ENCODE measurements around the gene ADRA2C. TPM values are rescaled to one million over a fixed set of nuclear protein-coding genes. Genes with fewer than 3 reads are reported as not detected.

The ADRA2C gene
- total RNA-seq, 1 donor from 2014 or later: not detected

DNA sequence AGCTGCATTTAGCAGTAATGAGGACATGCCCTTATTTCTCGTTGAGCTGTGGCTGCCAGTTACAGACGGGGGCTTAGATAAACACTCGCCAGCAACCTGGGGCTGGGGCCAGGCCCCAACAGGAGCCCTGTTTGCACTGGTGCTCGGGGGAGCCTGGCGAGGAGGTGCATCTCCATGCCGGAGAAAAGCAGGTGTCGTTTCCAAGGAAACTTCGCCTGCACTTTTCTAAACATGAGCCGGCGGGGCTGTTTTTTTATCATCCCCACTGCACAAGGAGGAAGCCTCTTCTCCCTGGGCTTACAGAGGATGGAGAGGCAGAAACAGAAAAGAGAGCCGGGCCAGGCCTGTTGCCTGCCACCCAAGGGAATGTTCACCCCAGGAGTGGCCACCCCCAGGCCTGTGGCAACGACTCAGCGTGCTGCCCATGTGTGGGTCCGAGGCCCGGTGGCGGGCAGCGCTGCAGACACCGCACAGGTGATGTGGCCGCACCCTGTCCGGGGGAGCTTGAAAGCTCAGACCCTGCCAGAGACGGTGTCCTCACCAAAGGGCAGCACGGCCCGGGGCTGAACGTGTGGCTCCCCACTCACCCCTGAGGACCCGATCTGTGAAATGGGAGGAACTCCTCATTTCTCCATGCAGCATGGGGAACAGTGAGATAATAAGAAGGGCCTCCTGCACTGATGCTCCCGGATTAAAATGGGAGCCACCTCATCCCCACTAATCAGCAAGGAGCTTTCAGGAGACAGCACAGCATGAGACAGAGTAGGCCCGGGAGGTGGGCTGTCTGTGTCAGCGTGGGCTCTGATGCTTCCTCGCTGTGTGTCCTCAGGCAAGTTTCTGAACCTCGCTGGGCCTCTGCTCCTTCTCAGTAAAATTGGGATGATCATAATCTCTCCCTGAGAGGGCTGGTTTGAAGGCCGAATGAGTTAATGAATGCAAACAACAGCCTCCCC lies 33.8 kb upstream of the ADRA2C start:
- intact Hi-C loops (cut with micrococcal nuclease): no loop called here

DNA sequence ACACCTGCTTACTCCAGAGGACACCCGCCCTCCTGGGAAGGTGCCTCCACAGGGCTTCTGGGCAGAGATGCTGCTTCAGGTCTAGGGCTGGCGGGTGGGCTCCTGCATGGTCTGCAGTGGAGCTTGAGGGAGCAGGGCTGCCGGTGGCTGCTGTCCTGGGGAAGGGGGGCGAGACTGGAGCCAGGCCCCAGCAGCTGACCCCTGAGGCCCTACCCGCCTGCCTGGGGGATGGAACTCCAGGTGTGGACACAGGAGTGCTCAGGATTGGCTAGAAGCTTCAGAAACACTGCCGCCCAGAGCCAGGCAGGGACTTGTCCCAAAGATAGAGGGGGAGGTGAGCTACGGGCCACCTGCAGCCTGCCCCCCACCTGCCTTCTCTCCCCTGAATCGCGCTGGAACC lies 33.0 kb upstream of the ADRA2C start:
- intact Hi-C loops (cut with micrococcal nuclease): no loop called here

DNA sequence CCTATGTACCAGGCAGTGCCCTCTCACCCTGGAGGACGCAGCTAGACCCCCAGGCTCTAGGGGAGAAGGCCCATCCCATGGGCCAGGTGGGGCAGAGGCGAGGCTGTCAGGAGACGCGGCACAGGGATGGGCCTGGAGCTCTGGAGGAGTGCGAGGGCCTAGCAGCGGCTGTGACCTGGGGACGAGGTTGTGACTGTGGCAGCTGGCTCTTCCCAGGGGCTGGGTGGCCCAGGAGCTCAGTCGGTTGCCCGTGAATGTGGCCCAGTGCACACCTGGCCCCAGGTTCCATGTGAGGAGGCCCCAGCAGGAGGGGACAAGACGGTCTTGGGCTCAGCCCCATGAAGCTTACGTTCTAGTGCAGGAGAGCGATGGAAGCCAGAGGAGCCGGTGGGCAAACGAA lies 31.0 kb upstream of the ADRA2C start:
- intact Hi-C loops (cut with micrococcal nuclease): no loop called here

DNA sequence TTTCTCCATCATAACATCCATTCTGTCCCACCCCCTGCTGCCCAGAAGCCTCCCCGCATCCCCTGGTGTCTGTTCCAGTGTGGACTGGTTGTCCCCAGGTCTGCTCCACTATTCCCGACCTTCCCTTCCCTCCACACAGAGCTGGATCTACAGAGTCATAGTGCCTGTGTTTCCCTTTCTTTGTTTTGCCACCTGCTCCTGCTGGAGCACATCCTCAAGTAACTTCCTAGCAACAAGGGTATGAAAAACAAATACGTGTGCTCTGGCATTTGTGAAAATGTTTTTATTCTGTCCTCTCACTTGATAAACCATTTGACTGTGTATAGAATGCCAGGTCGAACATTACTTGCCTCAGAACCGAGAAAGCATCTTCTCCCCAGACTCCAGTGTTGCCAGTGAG lies 29.9 kb upstream of the ADRA2C start:
- intact Hi-C loops (cut with micrococcal nuclease): no loop called here

DNA sequence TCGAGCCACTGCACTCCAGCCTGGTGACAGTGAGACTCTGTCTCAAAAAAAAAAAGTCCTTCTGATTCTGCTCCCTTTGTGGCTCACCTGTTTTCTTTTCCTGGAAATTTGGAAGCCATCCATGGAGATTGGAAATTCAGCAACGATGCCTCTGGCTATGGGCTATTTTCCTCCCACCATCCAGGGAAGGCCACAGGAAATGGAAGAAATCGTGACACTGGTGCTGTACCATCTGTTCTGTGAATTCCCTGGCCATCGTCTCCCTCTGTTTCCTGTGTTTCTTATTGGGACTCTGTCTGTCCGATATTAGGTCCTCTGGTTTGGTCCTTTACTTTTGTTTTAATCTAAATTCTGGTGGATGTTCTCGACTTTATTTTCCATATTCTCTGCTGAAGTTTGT lies 29.4 kb upstream of the ADRA2C start:
- intact Hi-C loops (cut with micrococcal nuclease): no loop called here

DNA sequence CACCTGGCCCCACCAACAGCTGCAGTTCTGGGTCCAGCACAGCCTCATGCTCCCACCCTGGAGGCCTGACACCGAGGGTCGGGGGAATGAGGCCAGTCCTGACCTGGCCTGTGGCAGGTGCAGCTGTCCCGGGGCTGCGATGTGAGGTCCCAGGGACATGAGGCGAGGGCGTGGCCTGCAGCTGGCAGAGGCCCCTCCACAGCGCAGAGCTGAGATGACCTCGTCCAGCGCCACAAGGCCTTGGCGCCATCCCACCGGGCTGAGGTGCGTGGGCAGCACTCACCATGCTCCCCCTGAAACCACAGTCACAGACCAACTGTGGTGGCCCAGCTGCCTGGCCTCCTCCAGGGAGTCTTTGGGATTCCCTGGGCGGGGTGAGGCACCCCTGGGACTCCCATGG lies 26.6 kb upstream of the ADRA2C start:
- intact Hi-C loops (cut with micrococcal nuclease): no loop called here

DNA sequence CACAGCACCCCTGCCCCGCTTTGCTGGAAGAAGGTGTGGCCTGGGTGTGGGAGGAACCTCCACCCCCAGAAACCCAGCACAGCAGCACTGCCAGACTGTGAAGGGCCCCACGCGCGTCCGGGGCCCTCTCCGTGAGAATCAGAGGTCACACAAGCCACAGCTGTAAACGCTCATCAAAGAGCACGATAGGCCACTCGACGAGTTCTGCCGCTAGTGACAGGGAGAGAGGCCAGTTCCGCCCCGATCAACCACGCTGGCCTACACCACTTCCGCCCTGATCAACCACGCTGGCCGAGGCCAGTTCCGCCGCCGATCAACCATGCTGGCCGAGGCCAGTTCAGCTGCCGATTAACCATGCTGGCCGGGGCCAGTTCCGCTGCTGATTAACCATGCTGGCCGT lies 25.9 kb upstream of the ADRA2C start:
- intact Hi-C loops (cut with micrococcal nuclease): no loop called here

DNA sequence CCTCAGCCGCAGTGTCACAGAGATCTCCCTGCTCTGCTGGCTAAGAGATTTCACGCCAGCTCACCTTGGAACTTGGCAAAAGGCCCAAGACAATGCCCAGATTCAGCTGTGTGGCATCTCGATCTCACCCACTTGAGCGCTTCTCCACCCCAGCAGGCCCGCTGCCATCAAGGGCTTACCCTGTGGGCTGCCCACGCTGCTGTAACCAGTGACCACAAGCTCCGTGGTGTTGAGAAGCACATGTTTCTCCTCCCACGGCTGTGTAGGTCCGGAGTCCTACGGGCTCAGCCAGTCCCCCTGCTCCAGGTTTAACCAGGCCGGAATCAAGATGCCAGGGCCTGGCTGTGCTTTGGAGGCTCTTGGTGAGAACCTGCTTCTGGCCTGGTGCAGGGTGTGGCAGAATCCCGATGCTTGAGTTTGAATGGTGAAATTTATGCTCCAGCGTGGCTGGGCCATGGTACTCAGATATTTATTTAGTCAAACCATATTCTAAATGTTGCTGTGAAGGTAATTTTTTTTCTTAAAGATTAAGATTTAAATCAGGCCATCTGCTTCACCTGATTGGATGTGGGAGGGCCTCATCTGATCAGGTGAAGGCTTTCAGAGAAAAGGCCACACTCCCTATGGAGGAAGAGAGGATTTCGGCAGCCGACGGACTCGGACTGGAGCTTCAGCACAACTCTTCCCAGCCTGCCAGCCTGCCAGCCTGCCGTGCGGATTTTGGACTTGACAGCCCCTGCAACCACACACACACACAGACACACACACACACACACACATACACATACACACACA lies 24.8 kb upstream of the ADRA2C start:
- intact Hi-C loops (cut with micrococcal nuclease): no loop called here

DNA sequence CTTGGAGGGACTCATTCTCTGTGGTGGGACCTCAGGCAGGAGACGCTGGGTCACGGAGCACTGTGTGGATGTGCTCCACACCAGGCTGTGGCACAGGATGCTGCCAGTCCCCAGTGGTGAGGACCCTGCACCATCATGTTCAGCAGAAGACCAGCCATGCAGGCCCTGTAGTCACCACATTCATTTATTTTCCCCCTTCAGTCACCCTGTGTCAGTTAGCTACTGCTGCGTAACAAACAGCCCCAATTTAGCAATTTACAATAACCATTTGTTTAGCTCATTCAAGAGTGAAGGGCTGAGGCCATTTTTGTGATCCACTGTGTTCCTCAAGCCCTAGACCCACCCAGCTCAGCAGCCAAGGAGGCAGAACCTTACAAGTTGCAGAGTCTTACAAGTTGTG lies 23.6 kb upstream of the ADRA2C start:
- intact Hi-C loops (cut with micrococcal nuclease): no loop called here

DNA sequence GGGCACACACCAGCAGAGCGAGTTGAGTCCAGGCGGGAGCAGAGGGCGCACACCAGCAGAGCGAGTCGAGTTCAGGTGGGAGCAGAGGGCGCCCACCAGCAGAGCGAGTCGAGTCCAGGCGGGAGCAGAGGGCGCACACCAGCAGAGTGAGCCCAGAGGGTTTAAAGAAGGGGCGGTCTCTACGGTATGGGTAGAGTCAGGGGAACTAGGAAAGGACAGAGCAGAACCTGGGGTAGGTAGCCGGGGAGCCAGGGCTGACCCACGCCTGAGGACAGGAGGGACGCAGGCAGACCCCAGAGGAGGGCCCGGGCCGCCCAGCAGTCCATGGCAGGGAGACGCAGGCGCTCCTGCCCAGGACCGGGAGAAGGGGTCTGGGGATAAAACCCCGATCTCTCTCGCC lies 22.0 kb upstream of the ADRA2C start:
- intact Hi-C loops (cut with micrococcal nuclease): no loop called here

DNA sequence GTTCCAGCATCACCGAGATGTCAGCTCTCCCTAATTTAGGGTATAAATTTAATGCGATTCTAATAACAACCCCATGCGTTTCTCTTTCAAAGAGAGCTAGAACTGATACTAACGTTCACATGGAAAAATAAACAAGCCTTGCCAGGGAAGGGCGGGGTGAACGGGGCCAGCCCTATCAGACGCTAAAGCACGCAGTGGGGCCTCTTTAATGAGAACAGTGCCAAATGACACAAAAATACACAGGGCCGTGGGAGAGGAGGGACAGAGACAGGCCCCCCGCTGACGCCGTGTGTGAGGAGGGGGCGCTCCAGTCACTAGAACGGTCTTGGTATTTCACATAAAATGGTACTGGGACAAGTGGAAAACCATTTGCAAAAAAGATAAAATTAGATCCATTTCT lies 21.3 kb upstream of the ADRA2C start:
- intact Hi-C loops (cut with micrococcal nuclease): no loop called here

DNA sequence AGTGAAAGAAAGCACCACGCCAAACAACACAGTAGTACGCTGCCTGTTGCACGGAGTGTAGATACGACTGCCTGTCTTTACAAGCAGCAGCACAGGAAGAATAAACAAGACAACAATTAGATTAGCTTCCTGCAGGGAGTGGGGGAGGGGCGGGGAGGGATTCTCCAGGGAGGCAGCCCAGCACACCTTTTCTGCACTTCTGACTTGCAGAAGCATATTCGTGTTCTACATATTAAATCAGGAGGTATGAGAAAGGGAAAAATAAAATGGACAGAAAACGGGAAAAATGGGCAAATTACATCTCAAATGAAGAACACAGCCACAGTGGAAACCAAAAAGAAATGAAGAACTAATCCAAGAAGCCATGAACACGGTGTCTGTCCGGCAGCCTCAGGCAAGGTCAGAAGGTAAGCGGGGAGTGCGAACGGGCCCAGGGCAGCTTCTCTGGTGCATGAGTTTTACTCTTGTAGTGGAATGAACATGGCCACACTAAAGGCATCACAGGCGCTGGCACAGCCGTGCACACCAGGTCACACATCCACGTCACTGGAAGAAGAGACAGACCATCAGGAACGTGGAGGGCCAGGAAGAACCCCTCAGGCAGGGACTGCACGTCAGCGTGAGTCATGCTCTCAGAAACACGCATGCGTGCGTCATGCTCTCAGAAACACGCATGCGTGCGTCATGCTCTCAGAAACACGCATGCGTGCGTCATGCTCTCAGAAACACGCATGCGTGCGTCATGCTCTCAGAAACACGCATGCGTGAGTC lies 20.1 kb upstream of the ADRA2C start:
- intact Hi-C loops (cut with micrococcal nuclease): no loop called here

DNA sequence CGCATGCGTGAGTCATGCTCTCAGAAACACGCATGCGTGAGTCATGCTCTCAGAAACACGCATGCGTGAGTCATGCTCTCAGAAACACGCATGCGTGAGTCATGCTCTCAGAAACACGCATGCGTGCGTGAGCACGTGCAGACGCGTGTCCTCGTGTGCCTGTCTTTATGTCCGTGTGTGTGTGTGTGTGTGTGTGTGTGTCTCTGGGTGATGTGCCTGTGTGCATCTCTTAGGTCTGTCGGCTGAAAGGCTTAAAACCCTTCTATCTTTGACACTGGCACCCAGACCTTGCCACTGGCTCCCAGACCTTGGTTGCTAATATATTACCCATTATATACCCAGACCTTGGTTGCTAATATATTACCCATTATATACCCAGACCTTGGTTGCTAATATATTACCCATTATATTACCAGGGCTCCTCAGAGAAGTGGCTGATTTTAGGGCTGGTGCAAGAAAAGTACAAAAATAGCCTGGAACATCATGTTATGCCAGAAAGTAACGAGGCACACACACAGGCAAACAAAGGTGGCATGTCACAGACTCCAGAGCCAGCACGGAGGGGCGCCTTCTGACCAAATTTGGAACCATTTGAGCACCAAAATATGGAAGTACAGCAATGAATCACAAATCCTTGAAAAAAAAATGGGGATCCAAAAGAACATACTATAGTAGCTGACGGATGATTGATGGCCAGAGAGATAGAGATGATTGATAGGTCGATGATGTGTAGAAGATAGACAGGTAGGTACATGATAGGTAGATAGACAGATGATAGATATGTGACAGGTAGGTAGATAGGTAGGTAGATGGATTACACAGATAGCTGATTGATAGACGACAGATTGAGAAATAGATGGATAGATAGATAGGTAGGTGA lies 19.2 kb upstream of the ADRA2C start:
- intact Hi-C loops (cut with micrococcal nuclease): no loop called here

DNA sequence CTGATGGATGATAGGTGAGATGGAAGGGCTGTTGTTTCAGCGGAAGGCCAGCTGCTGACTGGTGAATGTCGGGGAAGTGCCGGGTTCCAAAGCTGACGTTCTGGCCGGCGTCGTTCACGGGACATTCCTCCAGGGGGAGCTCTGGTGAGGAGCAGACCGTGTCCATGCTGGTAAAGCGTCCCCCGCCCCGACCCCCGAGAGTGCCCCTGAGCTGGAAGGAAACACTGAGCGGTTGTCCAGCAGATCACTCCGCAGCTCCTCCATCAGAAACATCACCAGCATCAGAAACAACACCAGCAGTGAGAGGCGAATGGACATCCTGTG lies 18.6 kb upstream of the ADRA2C start:
- intact Hi-C loops (cut with micrococcal nuclease): no loop called here

DNA sequence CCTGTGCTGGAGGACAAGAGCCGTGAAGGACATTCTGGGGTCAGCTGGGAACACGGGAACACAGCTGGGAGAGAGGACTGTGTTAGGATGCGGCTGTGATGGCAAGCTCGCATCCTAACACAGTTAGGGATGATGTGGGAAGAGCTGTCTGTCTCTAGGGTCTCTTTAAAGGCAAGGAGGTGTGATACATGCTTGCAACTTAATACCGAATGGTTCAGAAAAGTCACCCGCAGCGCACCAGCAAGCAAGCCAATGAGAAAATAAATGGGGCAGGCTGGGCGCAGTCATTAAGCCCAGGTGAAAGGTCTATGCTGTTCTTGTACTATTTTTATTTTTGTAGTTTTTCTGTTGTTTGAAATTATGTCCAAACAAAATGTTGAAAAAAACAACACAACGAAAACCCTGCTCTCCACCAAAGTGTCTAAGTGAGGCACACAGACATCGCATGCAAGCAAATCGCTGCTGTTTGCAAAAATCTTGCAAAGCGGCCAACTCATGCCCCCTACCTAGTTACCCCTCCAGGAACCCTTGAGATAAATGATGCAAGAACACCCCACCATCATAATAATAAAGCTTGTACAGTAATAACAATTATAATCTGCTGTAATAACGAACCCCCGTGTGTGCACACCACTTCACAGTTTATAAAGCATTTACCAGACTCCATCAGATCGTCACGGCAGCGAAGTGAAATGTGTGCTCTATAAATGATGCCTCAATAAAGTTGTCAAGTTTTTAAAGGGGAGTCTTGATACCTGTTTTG lies 17.9 kb upstream of the ADRA2C start:
- intact Hi-C loops (cut with micrococcal nuclease): no loop called here

DNA sequence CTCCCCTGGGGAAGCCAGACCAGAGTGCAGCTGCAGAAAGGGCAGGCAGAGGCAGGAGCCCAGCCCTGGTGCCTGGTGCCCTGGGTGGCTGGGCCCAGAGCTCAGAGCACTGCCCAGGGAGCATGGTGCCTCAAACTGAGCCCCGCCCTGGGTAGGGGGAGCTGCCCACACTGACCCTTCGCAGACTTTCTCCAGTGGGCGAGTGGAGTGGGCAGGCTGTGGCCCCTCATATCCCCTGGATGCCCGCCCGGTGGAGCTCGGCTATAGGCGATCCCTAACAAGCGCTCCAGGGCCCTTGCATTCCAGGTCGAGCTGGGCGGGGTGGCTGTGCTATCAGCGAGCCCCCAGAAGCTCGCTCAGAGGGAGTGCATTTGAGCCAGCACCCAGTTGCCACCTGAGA lies 17.1 kb upstream of the ADRA2C start:
- intact Hi-C loops (cut with micrococcal nuclease): no loop called here

DNA sequence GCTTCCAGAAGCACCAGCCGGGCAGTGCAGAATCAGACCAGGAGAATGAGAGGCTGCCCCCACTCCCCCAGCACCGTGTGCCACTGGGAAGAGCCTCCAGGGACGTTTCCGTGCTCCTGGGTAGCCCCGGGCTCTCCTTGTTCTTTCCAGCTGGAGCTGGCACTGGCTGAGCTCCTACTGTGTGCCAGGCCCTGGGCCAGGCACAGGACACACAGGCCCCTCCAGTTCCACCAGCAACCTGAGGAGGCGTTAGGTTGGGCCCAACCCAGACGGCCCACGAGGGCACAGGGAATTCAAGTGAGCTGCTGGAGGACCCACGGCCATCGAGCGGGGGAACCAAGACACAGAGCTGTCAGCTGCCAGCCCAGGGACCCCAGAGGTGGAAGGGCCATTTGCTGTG lies 15.9 kb upstream of the ADRA2C start:
- intact Hi-C loops (cut with micrococcal nuclease): no loop called here

DNA sequence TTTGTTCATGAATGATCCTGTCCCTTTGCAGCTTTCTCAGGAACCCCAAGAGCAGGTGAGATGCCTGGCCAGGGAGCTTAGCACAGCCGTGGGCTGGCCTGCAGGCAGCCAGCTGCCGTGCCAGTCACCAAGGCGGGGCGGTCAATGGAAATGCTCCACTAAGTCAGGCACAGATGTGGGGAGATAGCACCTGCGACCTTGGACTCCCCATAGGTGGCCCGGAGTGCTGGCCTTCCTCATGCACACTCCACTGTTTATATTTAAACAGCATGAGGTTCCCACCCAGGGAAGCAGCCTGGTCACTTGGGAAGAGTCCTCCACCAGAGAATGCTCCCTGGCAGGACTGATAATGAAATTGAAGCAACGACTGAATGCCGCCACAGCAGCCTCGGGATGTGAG lies 14.2 kb upstream of the ADRA2C start:
- intact Hi-C loops (cut with micrococcal nuclease): no loop called here

DNA sequence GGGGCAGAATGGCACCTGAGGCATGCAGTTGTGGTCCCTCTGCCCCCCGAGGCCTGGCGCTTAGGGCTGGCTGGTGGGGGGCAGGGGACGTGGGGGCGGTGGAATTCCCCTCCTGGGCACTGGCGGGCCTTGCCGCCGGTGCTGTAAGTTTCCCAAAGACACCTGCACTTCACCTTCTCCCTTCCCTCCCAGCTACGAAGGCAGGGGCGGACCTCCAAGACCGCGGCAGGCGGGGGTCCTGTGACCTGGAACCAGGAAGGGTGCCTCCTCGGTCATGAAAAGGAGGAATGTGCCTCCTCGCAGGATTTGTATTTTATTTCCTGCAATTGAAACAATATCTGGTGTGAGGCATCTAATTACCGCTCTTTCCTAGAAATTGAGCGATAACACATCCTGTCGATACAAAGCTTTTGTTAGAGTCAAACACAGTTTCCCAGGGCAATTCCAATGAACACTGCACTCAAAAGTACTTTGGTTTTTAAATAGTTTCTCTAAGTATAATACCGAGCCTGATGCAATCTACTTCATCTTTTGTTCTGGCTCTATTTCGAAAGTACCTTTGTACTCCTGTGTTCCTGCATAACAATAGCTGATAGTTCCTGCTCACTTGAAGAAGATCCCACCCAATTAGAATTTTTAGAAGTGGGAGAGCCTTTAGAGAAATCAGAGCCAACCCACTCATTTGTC lies 12.3 kb upstream of the ADRA2C start:
- intact Hi-C loops (cut with micrococcal nuclease): no loop called here
